Hepatocyte (in vitro differentiated cells): ENCODE results near the gene FGGY. TPM values are rescaled to one million over a fixed set of nuclear protein-coding genes. Genes with fewer than 3 reads are reported as not detected.
"Not testable (repeated sequence)": the region's sequence is repeated elsewhere in the genome, so short reads cannot be mapped to it uniquely, and the experiment has no call there.

ENCODE experiments used
- DNase-seq: peaks from one replicate; pipeline ENCODE4 v3.0.0-alpha.2; 2016; ENCODE audit warnings: low spot score
- H2AFZ ChIP-seq: fragments of 200-600 bp; sonication (generic); 2 replicates; pipeline ENCODE4 v1.6.0; 2016; ENCODE audit warnings: antibody characterized with exemption, mild to moderate bottlenecking
- H3K27ac ChIP-seq: fragments of 200-600 bp; sonication (generic); 2 replicates; pipeline ENCODE4 v1.5.1; 2016; ENCODE audit warnings: mild to moderate bottlenecking
- H3K27me3 ChIP-seq: fragments of 200-600 bp; sonication (generic); 2 replicates; pipeline ENCODE4 v1.6.1; 2016
- H3K36me3 ChIP-seq: fragments of 200-600 bp; sonication (generic); replicated peaks from 2 replicates; pipeline ENCODE4 v1.5.1; 2016; ENCODE audit warnings: low read depth; ENCODE audit not compliant: insufficient read depth
- H3K4me1 ChIP-seq: fragments of 200-600 bp; sonication (generic); 2 replicates; pipeline ENCODE4 v1.5.1; 2016; ENCODE audit warnings: mild to moderate bottlenecking, moderate library complexity; ENCODE audit not compliant: insufficient read depth
- H3K4me2 ChIP-seq: fragments of 200-600 bp; sonication (generic); 2 replicates; pipeline ENCODE4 v1.6.0; 2016
- H3K4me3 ChIP-seq: fragments of 200-600 bp; sonication (generic); 2 replicates; pipeline ENCODE4 v1.5.1; 2016; ENCODE audit warnings: mild to moderate bottlenecking
- H3K79me2 ChIP-seq: fragments of 200-600 bp; sonication (generic); 2 replicates; pipeline ENCODE4 v1.6.0; 2017; ENCODE audit warnings: mild to moderate bottlenecking
- H3K9me2 ChIP-seq: fragments of 200-600 bp; sonication (generic); replicated peaks from 2 replicates; pipeline ENCODE4 v1.6.0; 2017; ENCODE audit warnings: mild to moderate bottlenecking; ENCODE audit not compliant: insufficient read depth
- H3K9me3 ChIP-seq: fragments of 200-600 bp; sonication (generic); 2 replicates; pipeline ENCODE4 v1.5.1; 2016; ENCODE audit warnings: low read depth, mild to moderate bottlenecking
- H4K20me1 ChIP-seq: fragments of 200-600 bp; sonication (generic); 2 replicates; pipeline ENCODE4 v1.6.0; 2016; ENCODE audit warnings: mild to moderate bottlenecking; ENCODE audit not compliant: insufficient read depth, poor library complexity, severe bottlenecking
- EZH2 ChIP-seq: fragments of 200-600 bp; sonication (generic); IDR thresholded peaks from 2 replicates; pipeline ENCODE4 v1.6.1; 2016; ENCODE audit warnings: antibody characterized with exemption, mild to moderate bottlenecking, borderline replicate concordance
- EZH2phosphoT487 ChIP-seq: fragments of 200-600 bp; sonication (generic); IDR thresholded peaks from one replicate; pipeline ENCODE4 v1.6.1; 2018; ENCODE audit warnings: antibody characterized with exemption, mild to moderate bottlenecking, low read depth, moderate library complexity; ENCODE audit not compliant: unreplicated experiment, severe bottlenecking
- WGBS: methylation state at CpG from one replicate; pipeline ENCODE4 v1.1.6; 2016; ENCODE audit warnings: low lambda C conversion rate; ENCODE audit errors: missing lambda C conversion rate; 5-methylcytosine and 5-hydroxymethylcytosine counted together
- polyA plus RNA-seq: library from polyadenylated mRNA; unstranded; fragments of >200 nt; fragmentation: Nextera tagmentation; extraction: Ambion mirVana; gene quantifications from 2 replicates; pipeline ENCODE4 v1.2.1, GENCODE V29; 2016
- total RNA-seq: library from RNA; depleted of rRNA; stranded (reverse); fragments of >200 nt; gene quantifications from 2 replicates; pipeline ENCODE4 v1.2.3, GENCODE V29; 2014
- TF ChIP-seq, protein P1 (sequence below): fragments of 200-600 bp; sonication (generic); IDR thresholded peaks from 2 replicates; pipeline ENCODE4 v1.5.1; 2016; ENCODE audit warnings: antibody characterized with exemption, mild to moderate bottlenecking; ENCODE audit not compliant: poor library complexity

Gene FGGY
- total and polyA plus RNA-seq, 2 experiments from 2014 or later, result 18.0 to 20.6 TPM

DNA sequence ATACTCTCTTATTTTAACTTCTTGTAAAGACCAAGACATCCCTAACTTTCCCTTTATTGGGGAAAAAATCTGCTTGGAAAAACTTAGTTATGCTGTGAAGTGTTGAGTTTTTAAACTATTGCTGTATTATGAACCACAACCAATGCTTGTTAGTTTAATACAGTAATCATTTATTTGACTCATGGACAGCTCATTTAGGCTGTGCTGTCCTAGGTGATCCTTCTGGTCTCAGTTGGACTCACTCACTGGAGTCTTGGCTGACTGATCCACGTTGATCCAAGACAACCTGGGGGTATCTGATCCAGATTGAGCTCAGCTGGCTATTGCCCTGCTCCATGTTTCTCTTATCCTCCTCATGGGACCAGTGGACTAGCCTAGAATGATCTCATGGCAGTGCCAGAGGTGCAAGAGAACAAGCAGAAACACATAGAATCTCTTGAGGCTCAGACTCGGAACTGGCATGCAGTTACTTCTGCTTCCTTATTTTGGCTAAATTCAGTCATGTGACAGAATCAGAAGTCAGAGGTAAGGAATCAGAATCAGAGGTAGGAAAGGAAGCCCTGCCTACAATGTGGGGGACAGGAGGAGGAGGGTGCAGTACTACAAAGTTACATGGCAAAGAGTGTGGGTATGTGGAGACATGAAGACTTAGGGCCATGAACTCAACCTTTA is 156.5 kb downstream of the FGGY start:
- H3K27me3 ChIP-seq, result no peaks in the 10 kb centered on the region
- no peak overlapping the region for H3K4me3 ChIP-seq
- H3K4me2 ChIP-seq, result no peak overlapping the region
- H3K9me3 ChIP-seq, result no peaks in the 10 kb centered on the region
- no peak for DNase-seq
- H3K27ac ChIP-seq, result no peak overlapping the region
- H3K4me1 ChIP-seq, result no peaks in the 10 kb centered on the region
- H3K79me2 ChIP-seq, result no peaks in the 10 kb centered on the region
- H2AFZ ChIP-seq, result no peak overlapping the region
- H4K20me1 ChIP-seq, result no peaks in the 10 kb centered on the region
- WGBS, result 98% methylated on average over 2 of the region's 2 CpGs
- H3K36me3 ChIP-seq, result no peaks in the 10 kb centered on the region
- H3K9me2 ChIP-seq, result no peaks in the 10 kb centered on the region
- TF ChIP-seq, protein P1, sequence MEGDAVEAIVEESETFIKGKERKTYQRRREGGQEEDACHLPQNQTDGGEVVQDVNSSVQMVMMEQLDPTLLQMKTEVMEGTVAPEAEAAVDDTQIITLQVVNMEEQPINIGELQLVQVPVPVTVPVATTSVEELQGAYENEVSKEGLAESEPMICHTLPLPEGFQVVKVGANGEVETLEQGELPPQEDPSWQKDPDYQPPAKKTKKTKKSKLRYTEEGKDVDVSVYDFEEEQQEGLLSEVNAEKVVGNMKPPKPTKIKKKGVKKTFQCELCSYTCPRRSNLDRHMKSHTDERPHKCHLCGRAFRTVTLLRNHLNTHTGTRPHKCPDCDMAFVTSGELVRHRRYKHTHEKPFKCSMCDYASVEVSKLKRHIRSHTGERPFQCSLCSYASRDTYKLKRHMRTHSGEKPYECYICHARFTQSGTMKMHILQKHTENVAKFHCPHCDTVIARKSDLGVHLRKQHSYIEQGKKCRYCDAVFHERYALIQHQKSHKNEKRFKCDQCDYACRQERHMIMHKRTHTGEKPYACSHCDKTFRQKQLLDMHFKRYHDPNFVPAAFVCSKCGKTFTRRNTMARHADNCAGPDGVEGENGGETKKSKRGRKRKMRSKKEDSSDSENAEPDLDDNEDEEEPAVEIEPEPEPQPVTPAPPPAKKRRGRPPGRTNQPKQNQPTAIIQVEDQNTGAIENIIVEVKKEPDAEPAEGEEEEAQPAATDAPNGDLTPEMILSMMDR, result no peak
- TF ChIP-seq EZH2phosphoT487 (no peak), EZH2 (no peak)

- Histone ChIP-seq H3K27ac (no peak overlapping the region), H3K9me2 (no peaks in the 10 kb centered on the region), H4K20me1 (no peaks in the 10 kb centered on the region), H3K9me3 (no peaks in the 10 kb centered on the region), H3K79me2 (no peaks in the 10 kb centered on the region), H2AFZ (no peak overlapping the region), H3K4me2 (no peak overlapping the region), H3K4me1 (no peaks in the 10 kb centered on the region), H3K4me3 (no peak overlapping the region), H3K36me3 (no peaks in the 10 kb centered on the region), H3K27me3 (no peaks in the 10 kb centered on the region)
- 96% methylated on average over 2 of the region's 2 CpGs for WGBS
- TF ChIP-seq, protein P1, result no peak
- TF ChIP-seq EZH2 (no peak), EZH2phosphoT487 (no peak)
- DNase-seq, result no peak
Observed at GRCh38 chr1:59455206-59455605, 158.3 kb downstream of the FGGY start.

DNA sequence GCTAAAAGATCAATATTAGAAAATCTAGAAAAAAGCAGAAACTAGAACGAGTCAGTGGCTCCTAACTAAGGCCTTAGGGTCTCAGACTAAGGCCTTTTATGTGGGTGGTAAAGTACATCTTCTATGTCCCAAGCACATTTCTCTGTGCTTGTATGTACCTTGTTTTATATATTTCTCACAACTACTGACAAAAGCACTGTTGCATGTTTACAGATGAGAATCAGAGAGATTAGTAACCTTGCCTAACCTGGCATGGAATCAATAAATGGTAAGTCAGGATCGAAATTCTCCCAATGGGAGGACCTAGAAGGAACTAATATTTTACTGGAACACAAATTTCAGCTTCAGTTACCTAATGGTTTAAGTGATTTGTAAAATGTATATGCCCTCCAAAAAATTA is 160.9 kb downstream of the FGGY start:
- Histone ChIP-seq H3K36me3 (no peaks in the 10 kb centered on the region), H3K4me1 (no peaks in the 10 kb centered on the region), H3K9me3 (no peaks in the 10 kb centered on the region), H3K27ac (no peak overlapping the region), H3K4me3 (no peak overlapping the region), H3K79me2 (no peaks in the 10 kb centered on the region), H3K9me2 (no peaks in the 10 kb centered on the region), H3K27me3 (no peaks in the 10 kb centered on the region), H3K4me2 (no peak overlapping the region), H4K20me1 (no peaks in the 10 kb centered on the region), H2AFZ (no peak overlapping the region)
- TF ChIP-seq EZH2phosphoT487, result no peak
- TF ChIP-seq EZH2, result no peak
- TF ChIP-seq, protein P1, result no peak
- no peak for DNase-seq
- 88% methylated on average over 2 of the region's 2 CpGs for WGBS

DNA sequence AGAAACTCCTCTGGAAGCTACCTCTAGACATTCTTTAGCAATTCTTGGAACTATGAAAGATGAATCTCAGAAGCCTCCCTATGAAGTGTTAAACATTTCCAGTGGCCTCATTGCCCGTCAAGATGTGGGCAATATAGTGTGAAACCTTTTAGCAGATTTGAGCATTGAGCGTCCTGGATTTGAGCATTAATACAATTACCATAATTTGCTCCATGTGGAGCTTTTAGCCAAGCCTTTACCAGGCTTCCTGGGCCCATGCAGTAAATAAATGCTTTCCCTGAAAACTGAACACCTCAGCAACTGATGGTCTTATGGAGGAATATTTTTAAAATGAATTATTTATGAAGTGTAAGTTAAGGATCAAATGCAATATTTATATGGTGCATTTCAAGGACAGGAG is 162.0 kb downstream of the FGGY start:
- no peaks in the 10 kb centered on the region for H3K9me3 ChIP-seq
- no peak overlapping the region for H3K27ac ChIP-seq
- H3K4me3 ChIP-seq, result no peak overlapping the region
- WGBS, result 59% methylated on average over 2 of the region's 2 CpGs
- H3K4me2 ChIP-seq, result no peak overlapping the region
- no peak overlapping the region for H2AFZ ChIP-seq
- TF ChIP-seq EZH2phosphoT487, result no peak
- TF ChIP-seq, protein P1, result no peak
- TF ChIP-seq EZH2, result no peak
- no peaks in the 10 kb centered on the region for H3K27me3 ChIP-seq
- H3K9me2 ChIP-seq, result no peaks in the 10 kb centered on the region
- H3K4me1 ChIP-seq, result no peaks in the 10 kb centered on the region
- no peaks in the 10 kb centered on the region for H3K36me3 ChIP-seq
- no peaks in the 10 kb centered on the region for H3K79me2 ChIP-seq
- no peak for DNase-seq
- H4K20me1 ChIP-seq, result no peaks in the 10 kb centered on the region

DNA sequence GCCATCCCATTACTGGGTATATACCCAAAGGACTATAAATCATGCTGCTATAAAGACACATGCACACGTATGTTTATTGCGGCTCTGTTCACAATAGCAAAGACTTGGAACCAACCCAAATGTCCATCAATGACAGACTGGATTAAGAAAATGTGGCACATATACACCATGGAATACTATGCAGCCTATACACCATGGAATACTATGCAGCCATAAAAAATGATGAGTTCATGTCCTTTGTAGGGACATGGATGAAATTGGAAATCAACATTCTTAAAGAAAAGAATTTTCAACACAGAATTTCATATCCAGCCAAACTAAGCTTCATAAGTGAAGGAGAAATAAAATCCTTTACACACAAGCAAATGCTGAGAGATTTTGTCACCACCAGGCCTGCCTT is 166.0 kb downstream of the FGGY start:
- H3K4me3 ChIP-seq, DNase-seq, H3K4me2 ChIP-seq, H3K9me2 ChIP-seq, H2AFZ ChIP-seq, H3K36me3 ChIP-seq, H3K4me1 ChIP-seq, H3K27me3 ChIP-seq, H3K27ac ChIP-seq, H4K20me1 ChIP-seq, H3K9me3 ChIP-seq, H3K79me2 ChIP-seq: not testable (repeated sequence)
- WGBS, result 94% methylated on average over 2 of the region's 2 CpGs
